ENCODE measurements around the gene COBL. TPM values are rescaled to one million over a fixed set of nuclear protein-coding genes. Genes with fewer than 3 reads are reported as not detected.

COBL gene
- total and polyA plus RNA-seq, 10 of the 15 experiments (the other 5 are each of a cell fraction or from before 2014, with no cell fraction given) = 0.21 TPM; not detected in 9

DNA sequence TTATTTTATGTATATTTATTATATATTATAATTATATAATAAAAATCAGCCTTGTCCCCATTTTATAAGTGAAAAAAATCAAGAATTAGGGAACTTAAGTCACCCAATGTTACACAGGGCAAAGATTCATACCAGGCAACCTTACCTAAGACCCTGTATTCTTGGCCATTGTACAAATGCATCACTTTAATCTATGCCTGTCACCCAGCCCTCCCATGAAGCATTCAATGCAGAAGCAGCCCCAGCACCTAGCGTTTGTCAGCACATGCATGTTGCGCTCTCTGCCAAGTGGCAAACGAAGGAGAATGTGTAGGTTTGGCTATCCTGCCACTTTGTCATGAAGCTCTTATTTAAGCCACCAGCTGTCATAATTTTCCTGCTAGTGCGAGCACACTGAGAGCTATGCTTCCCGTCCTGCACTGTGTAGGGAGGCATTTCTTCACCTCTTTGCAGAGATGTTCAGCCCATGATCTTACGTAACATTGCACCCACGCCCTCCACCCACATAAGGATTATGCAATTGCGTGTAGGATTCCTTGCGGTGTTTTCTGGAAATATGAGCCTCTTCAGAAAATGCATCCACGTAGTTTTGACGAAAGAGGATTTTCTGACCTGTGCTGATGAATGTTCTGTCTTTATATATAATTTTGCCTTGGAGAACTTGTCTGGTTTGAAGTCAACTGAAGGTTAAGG, 7.7 kb upstream of the COBL start (continued):
- TF ChIP-seq SUPT20H (IDR thresholded peaks at IDR 0.05; ENCODE audit: borderline replicate concordance, control insufficient read depth, low read depth, low read length) (no peak), GATAD2B (conservative IDR thresholded peaks at IDR 0.05; ENCODE audit: low read depth) (no peak), TBL1XR1 (IDR thresholded peaks at IDR 0.05; ENCODE audit: low read depth, low read length) (no peak), MEF2A (IDR thresholded peaks at IDR 0.05; ENCODE audit: insufficient read depth, low read depth, low read length) (no peak)
- TF ChIP-seq, protein P1, sequence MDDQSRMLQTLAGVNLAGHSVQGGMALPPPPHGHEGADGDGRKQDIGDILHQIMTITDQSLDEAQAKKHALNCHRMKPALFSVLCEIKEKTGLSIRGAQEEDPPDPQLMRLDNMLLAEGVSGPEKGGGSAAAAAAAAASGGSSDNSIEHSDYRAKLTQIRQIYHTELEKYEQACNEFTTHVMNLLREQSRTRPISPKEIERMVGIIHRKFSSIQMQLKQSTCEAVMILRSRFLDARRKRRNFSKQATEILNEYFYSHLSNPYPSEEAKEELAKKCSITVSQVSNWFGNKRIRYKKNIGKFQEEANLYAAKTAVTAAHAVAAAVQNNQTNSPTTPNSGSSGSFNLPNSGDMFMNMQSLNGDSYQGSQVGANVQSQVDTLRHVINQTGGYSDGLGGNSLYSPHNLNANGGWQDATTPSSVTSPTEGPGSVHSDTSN (IDR thresholded peaks at IDR 0.05; ENCODE audit: insufficient replicate concordance, low read depth, low read length) = no peak

DNA sequence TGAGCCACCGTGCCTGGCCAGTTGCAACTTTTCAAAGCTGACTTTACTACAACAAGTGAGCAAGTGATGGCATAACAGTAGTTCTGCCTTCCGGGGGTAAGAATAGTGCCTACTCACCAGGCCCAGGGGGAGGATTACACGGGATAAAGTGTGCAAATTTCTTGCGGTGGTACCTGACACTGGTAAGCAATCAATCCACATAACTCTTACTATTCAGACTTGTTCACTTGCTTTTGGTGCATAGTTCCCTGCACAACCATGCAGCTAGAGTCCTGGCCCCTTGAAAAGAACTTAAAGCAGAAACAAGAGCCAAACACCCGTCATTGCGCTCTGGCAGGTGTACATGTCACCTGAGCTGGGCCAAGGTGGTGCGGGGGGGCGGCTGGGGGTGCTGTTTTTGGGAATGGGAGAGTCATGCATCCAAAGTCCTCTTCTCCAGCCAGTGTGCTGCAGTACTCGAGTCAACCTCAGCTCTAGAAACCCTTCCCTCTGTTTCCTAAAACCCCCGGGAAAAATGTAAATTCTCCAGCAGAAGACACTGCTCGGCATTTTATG, 5.4 kb upstream of the COBL start:
- no peaks in the 10 kb centered on the region for H3K79me2 ChIP-seq (ENCODE audit: control insufficient read depth, insufficient read depth, low read length)
- in situ Hi-C loops (cut with MboI) (no loop called here), intact Hi-C loops (cut with micrococcal nuclease; ENCODE audit: unreplicated experiment) (no loop called here)
- H4K20me1 ChIP-seq (ENCODE audit: control insufficient read depth, insufficient read depth) = no peaks in the 10 kb centered on the region
- no peaks in the 10 kb centered on the region for H3K9me3 ChIP-seq (replicated peaks; ENCODE audit: control insufficient read depth, insufficient read depth, low read length)
- no peaks in the 10 kb centered on the region for H3K36me3 ChIP-seq (ENCODE audit: control insufficient read depth in 2 of 2, insufficient read depth in 2 of 2, low read length in 1 of 2)
- no peak overlapping the region for H3K4me3 ChIP-seq
- no peaks in the 10 kb centered on the region for H3K4me1 ChIP-seq (ENCODE audit: control insufficient read depth, insufficient read depth, low read length)
- FAIRE-seq = no peak
- ChIA-PET RAD21 (ENCODE audit: unreplicated experiment) (no interaction called here), SMC1A (ENCODE audit: uncharacterized antibody, unreplicated experiment) (no interaction called here), POLR2A (no interaction called here), CTCF (no interaction called here)
- BruUV-seq (replicated peaks) = no TSS peak
- H3K27me3 ChIP-seq (replicated peaks in 1 of 2; ENCODE audit: control insufficient read depth in 2 of 2, insufficient read depth in 2 of 2, low read length in 1 of 2) = no peaks in the 10 kb centered on the region; a peak in 1 of 4 replicates
- 48% methylated on average over 11 of the region's 11 CpGs for WGBS (ENCODE audit: insufficient coverage, insufficient replicate concordance, low lambda C conversion rate, missing lambda C conversion rate)
- H3K27ac ChIP-seq (ENCODE audit: control insufficient read depth, insufficient read depth) = no peak overlapping the region
- H2AFZ ChIP-seq (ENCODE audit: control insufficient read depth, low read depth, low read length) = no peak overlapping the region
- no peak overlapping the region for H3K4me2 ChIP-seq (ENCODE audit: control insufficient read depth, insufficient read depth)
- H3K9ac ChIP-seq (ENCODE audit: control insufficient read depth, insufficient read depth, low read length) = no peak overlapping the region
- ATAC-seq = no peak
- no peak for DNase-seq (ENCODE audit: low read depth, low spot score)
- TF ChIP-seq, protein P2, sequence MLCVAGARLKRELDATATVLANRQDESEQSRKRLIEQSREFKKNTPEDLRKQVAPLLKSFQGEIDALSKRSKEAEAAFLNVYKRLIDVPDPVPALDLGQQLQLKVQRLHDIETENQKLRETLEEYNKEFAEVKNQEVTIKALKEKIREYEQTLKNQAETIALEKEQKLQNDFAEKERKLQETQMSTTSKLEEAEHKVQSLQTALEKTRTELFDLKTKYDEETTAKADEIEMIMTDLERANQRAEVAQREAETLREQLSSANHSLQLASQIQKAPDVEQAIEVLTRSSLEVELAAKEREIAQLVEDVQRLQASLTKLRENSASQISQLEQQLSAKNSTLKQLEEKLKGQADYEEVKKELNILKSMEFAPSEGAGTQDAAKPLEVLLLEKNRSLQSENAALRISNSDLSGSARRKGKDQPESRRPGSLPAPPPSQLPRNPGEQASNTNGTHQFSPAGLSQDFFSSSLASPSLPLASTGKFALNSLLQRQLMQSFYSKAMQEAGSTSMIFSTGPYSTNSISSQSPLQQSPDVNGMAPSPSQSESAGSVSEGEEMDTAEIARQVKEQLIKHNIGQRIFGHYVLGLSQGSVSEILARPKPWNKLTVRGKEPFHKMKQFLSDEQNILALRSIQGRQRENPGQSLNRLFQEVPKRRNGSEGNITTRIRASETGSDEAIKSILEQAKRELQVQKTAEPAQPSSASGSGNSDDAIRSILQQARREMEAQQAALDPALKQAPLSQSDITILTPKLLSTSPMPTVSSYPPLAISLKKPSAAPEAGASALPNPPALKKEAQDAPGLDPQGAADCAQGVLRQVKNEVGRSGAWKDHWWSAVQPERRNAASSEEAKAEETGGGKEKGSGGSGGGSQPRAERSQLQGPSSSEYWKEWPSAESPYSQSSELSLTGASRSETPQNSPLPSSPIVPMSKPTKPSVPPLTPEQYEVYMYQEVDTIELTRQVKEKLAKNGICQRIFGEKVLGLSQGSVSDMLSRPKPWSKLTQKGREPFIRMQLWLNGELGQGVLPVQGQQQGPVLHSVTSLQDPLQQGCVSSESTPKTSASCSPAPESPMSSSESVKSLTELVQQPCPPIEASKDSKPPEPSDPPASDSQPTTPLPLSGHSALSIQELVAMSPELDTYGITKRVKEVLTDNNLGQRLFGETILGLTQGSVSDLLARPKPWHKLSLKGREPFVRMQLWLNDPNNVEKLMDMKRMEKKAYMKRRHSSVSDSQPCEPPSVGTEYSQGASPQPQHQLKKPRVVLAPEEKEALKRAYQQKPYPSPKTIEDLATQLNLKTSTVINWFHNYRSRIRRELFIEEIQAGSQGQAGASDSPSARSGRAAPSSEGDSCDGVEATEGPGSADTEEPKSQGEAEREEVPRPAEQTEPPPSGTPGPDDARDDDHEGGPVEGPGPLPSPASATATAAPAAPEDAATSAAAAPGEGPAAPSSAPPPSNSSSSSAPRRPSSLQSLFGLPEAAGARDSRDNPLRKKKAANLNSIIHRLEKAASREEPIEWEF (IDR thresholded peaks at IDR 0.05; ENCODE audit: insufficient replicate concordance, low read depth, low read length) = no peak
- TF ChIP-seq, protein P3, sequence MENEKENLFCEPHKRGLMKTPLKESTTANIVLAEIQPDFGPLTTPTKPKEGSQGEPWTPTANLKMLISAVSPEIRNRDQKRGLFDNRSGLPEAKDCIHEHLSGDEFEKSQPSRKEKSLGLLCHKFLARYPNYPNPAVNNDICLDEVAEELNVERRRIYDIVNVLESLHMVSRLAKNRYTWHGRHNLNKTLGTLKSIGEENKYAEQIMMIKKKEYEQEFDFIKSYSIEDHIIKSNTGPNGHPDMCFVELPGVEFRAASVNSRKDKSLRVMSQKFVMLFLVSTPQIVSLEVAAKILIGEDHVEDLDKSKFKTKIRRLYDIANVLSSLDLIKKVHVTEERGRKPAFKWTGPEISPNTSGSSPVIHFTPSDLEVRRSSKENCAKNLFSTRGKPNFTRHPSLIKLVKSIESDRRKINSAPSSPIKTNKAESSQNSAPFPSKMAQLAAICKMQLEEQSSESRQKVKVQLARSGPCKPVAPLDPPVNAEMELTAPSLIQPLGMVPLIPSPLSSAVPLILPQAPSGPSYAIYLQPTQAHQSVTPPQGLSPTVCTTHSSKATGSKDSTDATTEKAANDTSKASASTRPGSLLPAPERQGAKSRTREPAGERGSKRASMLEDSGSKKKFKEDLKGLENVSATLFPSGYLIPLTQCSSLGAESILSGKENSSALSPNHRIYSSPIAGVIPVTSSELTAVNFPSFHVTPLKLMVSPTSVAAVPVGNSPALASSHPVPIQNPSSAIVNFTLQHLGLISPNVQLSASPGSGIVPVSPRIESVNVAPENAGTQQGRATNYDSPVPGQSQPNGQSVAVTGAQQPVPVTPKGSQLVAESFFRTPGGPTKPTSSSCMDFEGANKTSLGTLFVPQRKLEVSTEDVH (IDR thresholded peaks at IDR 0.05; ENCODE audit: low read depth, partially characterized antibody) = no peak
- TF ChIP-seq, protein P4, sequence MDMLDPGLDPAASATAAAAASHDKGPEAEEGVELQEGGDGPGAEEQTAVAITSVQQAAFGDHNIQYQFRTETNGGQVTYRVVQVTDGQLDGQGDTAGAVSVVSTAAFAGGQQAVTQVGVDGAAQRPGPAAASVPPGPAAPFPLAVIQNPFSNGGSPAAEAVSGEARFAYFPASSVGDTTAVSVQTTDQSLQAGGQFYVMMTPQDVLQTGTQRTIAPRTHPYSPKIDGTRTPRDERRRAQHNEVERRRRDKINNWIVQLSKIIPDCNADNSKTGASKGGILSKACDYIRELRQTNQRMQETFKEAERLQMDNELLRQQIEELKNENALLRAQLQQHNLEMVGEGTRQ (IDR thresholded peaks at IDR 0.05; ENCODE audit: borderline replicate concordance, low read depth, low read length) = no peak
- no peak for TF ChIP-seq MXI1 (IDR thresholded peaks at IDR 0.05; ENCODE audit: low read depth, low read length)
- no peak for TF ChIP-seq IKZF1 (conservative IDR thresholded peaks at IDR 0.05)
- no peak for TF ChIP-seq TCF12 (IDR thresholded peaks at IDR 0.05; ENCODE audit: low read depth, low read length)

Measured in GM12878 (cell line).